H1 (cell line): Measurements from ENCODE around the gene MAN2C1. TPM values are rescaled to one million over a fixed set of nuclear protein-coding genes. Genes with fewer than 3 reads are reported as not detected.
A peak's percentile ranks its signal among the peaks of the same experiment; 100 is the strongest.

Source experiments
- CTCF ChIA-PET: fragments of 300-600 bp; sonication (Branson Sonifier 250); formaldehyde crosslinking; loops from one replicate; lab custom pipeline; 2021; ENCODE audit not compliant: partially characterized antibody; lab: Charles Lee
- POLR2A ChIA-PET: fragments of 300-600 bp; sonication (Branson Sonifier 250); formaldehyde crosslinking; loops from one replicate; lab custom pipeline; 2021; ENCODE audit warnings: inconsistent platforms; ENCODE audit not compliant: partially characterized antibody; lab: Charles Lee
- DNase-seq, 2 experiments: peaks; one replicate each; pipeline versions ENCODE4 v3.0.0 to v3.0.0-alpha.2; 2010 to 2022; ENCODE audit warnings: low spot score in 2 of 2, low read depth in 1 of 2, mixed read lengths in 1 of 2
- FAIRE-seq: peaks from 2 replicates; lab custom pipeline; 2011; peaks lifted over from hg19 to GRCh38; lab: Jason Lieb, UNC
- H2AFZ ChIP-seq: 2 replicates; pipeline ENCODE4 v1.8.1; 2012; ENCODE audit warnings: low read length, inconsistent platforms
- H2AK5ac ChIP-seq: 2 replicates; pipeline ENCODE4 v1.6.1; 2013; ENCODE audit warnings: low read depth, low read length
- H2BK120ac ChIP-seq: replicated peaks from 2 replicates; pipeline ENCODE3; 2013; ENCODE audit warnings: low read depth, low read length, inconsistent platforms
- H2BK12ac ChIP-seq: 2 replicates; pipeline ENCODE4 v1.6.1; 2013; ENCODE audit warnings: low read depth, low read length
- H2BK15ac ChIP-seq: 2 replicates; pipeline ENCODE4 v1.6.1; 2013; ENCODE audit warnings: low read length
- H2BK20ac ChIP-seq: 2 replicates; pipeline ENCODE4 v1.6.1; 2013; ENCODE audit warnings: low read length
- H2BK5ac ChIP-seq: 2 replicates; pipeline ENCODE4 v1.6.1; 2013; ENCODE audit warnings: low read depth, low read length
- H3K14ac ChIP-seq: 2 replicates; pipeline ENCODE4 v1.6.1; 2013; ENCODE audit warnings: inconsistent platforms; ENCODE audit not compliant: insufficient read length
- H3K18ac ChIP-seq: 2 replicates; pipeline ENCODE4 v1.6.1; 2013; ENCODE audit warnings: low read length; ENCODE audit errors: extremely low read depth
- H3K23ac ChIP-seq: 2 replicates; pipeline ENCODE4 v1.6.1; 2013; ENCODE audit warnings: inconsistent platforms; ENCODE audit not compliant: insufficient read length
- H3K23me2 ChIP-seq: 2 replicates; pipeline ENCODE4 v1.6.1; 2013; ENCODE audit warnings: low read depth, low read length
- H3K27ac ChIP-seq: 2 replicates; pipeline ENCODE4 v1.6.1; 2011; ENCODE audit warnings: low read depth, low read length, inconsistent platforms
- H3K27me3 ChIP-seq, 4 experiments: replicated peaks in 1 of 4; 1 replicate in 1 of 4; 2 replicates in 3 of 4; pipeline versions ENCODE4 v1.6.1 to v1.8.1; 2011 to 2013; ENCODE audit warnings: low read length in 3 of 4, mild to moderate bottlenecking in 3 of 4, inconsistent platforms in 2 of 4, mixed read lengths in 2 of 4, moderate library complexity in 1 of 4; ENCODE audit not compliant: control insufficient read depth in 3 of 4, insufficient read depth in 3 of 4; ENCODE audit errors: extremely low read depth in 1 of 4
- H3K36me3 ChIP-seq, 4 experiments: 2 replicates each; pipeline versions ENCODE4 v1.6.1 to v1.8.1; 2011 to 2013; ENCODE audit warnings: mild to moderate bottlenecking in 4 of 4, low read length in 3 of 4, moderate library complexity in 2 of 4, control low read depth in 1 of 4, inconsistent platforms in 1 of 4; ENCODE audit not compliant: insufficient read depth in 4 of 4, control insufficient read depth in 2 of 4
- H3K4ac ChIP-seq: replicated peaks from 2 replicates; pipeline ENCODE3; 2013; ENCODE audit warnings: low read length, low read depth, mixed read lengths, inconsistent platforms; ENCODE audit not compliant: insufficient read length
- H3K4me1 ChIP-seq, 4 experiments: replicated peaks in 1 of 4; 1 replicate in 1 of 4; 2 replicates in 3 of 4; pipeline versions ENCODE4 v1.6.1 to v1.8.1; 2011 to 2013; ENCODE audit warnings: low read length in 3 of 4, inconsistent platforms in 2 of 4, mixed read lengths in 1 of 4; ENCODE audit not compliant: insufficient read depth in 4 of 4, control insufficient read depth in 3 of 4
- H3K4me2 ChIP-seq, 2 experiments: 2 replicates each; pipeline versions ENCODE4 v1.6.1 to v1.8.1; 2011 to 2013; ENCODE audit warnings: low read depth in 2 of 2, low read length in 2 of 2, control low read depth in 1 of 2, inconsistent platforms in 1 of 2, mild to moderate bottlenecking in 1 of 2; ENCODE audit not compliant: insufficient read depth in 1 of 2
- H3K4me3 ChIP-seq, 4 experiments: fragments of 200-600, 300-600 bp in 1 of 4; sonication (generic), shearing (Covaris generic), sonication (Bioruptor Twin) in 1 of 4; 2 replicates each; pipeline versions ENCODE4 v1.5.1 to v1.8.1; 2011 to 2016; ENCODE audit warnings: low read length in 4 of 4, low read depth in 3 of 4, control low read depth in 2 of 4, inconsistent platforms in 2 of 4, mild to moderate bottlenecking in 2 of 4, mixed read lengths in 1 of 4, moderate library complexity in 1 of 4; ENCODE audit not compliant: insufficient read depth in 2 of 4; ENCODE audit errors: extremely low read depth in 1 of 4
- H3K56ac ChIP-seq: replicated peaks from 2 replicates; pipeline ENCODE3; 2013; ENCODE audit warnings: low read depth, mild to moderate bottlenecking, mixed read lengths, low read length, inconsistent platforms; ENCODE audit not compliant: insufficient read length
- H3K79me1 ChIP-seq: 2 replicates; pipeline ENCODE4 v1.6.1; 2013; ENCODE audit warnings: low read depth, low read length, control low read depth
- H3K79me2 ChIP-seq, 2 experiments: 2 replicates each; pipeline versions ENCODE4 v1.6.1 to v1.8.1; 2012 to 2013; ENCODE audit warnings: low read length in 2 of 2, mild to moderate bottlenecking in 2 of 2, inconsistent platforms in 1 of 2; ENCODE audit not compliant: insufficient read depth in 2 of 2, control insufficient read depth in 1 of 2
- H3K9ac ChIP-seq, 4 experiments: replicated peaks in 1 of 4; 1 replicate in 1 of 4; 2 replicates in 3 of 4; pipeline versions ENCODE4 v1.6.1 to v1.8.1; 2011 to 2013; ENCODE audit warnings: low read depth in 3 of 4, low read length in 3 of 4, control low read depth in 2 of 4, mild to moderate bottlenecking in 2 of 4, moderate library complexity in 2 of 4, inconsistent platforms in 1 of 4; ENCODE audit errors: extremely low read depth in 1 of 4
- H3K9me3 ChIP-seq, 2 experiments: 2 replicates each; pipeline versions ENCODE4 v1.6.1 to v1.8.1; 2012 to 2013; ENCODE audit warnings: mild to moderate bottlenecking in 2 of 2, moderate library complexity in 2 of 2, control low read depth in 1 of 2, inconsistent platforms in 1 of 2, low read depth in 1 of 2, low read length in 1 of 2, mixed read lengths in 1 of 2; ENCODE audit not compliant: insufficient read depth in 2 of 2
- H4K20me1 ChIP-seq, 2 experiments: replicated peaks in 1 of 2; 2 replicates each; pipeline versions ENCODE3 to v1.8.1; 2011 to 2013; ENCODE audit warnings: inconsistent platforms in 2 of 2, low read length in 2 of 2, mild to moderate bottlenecking in 1 of 2; ENCODE audit not compliant: insufficient read depth in 2 of 2, control insufficient read depth in 1 of 2
- H4K5ac ChIP-seq: 2 replicates; pipeline ENCODE4 v1.6.1; 2013; ENCODE audit warnings: low read length, low read depth, mixed read lengths, inconsistent platforms; ENCODE audit not compliant: insufficient read length
- H4K8ac ChIP-seq: 2 replicates; pipeline ENCODE4 v1.8.0; 2013; ENCODE audit warnings: mild to moderate bottlenecking, moderate library complexity, low read length, inconsistent platforms; ENCODE audit not compliant: insufficient read depth; ENCODE audit errors: extremely low read depth
- H4K91ac ChIP-seq: replicated peaks from 2 replicates; pipeline ENCODE3; 2013; ENCODE audit warnings: low read length, mixed read lengths, inconsistent platforms; ENCODE audit not compliant: insufficient read length
- POLR2AphosphoS5 ChIP-seq: IDR thresholded peaks from 2 replicates; pipeline ENCODE4 v1.6.1; 2011; ENCODE audit warnings: low read depth, low read length
- TCF12 ChIP-seq: IDR thresholded peaks from 2 replicates; pipeline ENCODE4 v1.6.1; 2011; ENCODE audit warnings: low read depth, mild to moderate bottlenecking, low read length
- WGBS, 2 experiments: shearing (Covaris generic) in 1 of 2; methylation state at CpG; one replicate each; pipeline versions ENCODE4 v1.1.6 to v1.1.7; 2013 to 2015; ENCODE audit warnings: low lambda C conversion rate in 2 of 2, mixed read lengths in 2 of 2, inconsistent platforms in 1 of 2, low coverage in 1 of 2, missing lambda C conversion rate in 1 of 2; ENCODE audit not compliant: insufficient replicate concordance in 2 of 2, insufficient coverage in 1 of 2, insufficient read length in 1 of 2; ENCODE audit errors: extremely low coverage in 1 of 2, missing lambda C conversion rate in 1 of 2; 5-methylcytosine and 5-hydroxymethylcytosine counted together
- polyA plus RNA-seq, 7 experiments: library from polyadenylated mRNA; depleted of rRNA in 3 of 7; stranded (reverse) in 5 of 7; unstranded in 2 of 7; fragments of >200 nt in 5 of 7; fragments of 200-250 nt in 2 of 7; gene quantifications; 1 replicate in 5 of 7; 2 replicates in 1 of 7; 4 replicates in 1 of 7; pipeline versions ENCODE4 v1.2.1 to v1.2.3, GENCODE V29; 2011 to 2013; ENCODE audit warnings: missing spikeins in 2 of 7, mixed read lengths in 2 of 7
- total RNA-seq: library from RNA; stranded (reverse); fragmentation: NEBNext Ultra II Directional; extraction: Animal tissue kit (Norgen Biotek cat#: 25700); gene quantifications from 2 replicates; pipeline ENCODE4 v1.2.1, GENCODE V29; 2021

Gene MAN2C1
- total and polyA plus RNA-seq, 2 of the 8 experiments (the other 6 are each of a cell fraction or from before 2014, with no cell fraction given) = 56.3 to 88.9 TPM

GRCh38 chr15:75348562-75349350 is 19.7 kb downstream of the MAN2C1 start:
- H3K27me3 ChIP-seq = peaks cover 0 to 31% (median 16%) of the 10 kb centered on the region in 4 experiments; a peak in 5 of 7 replicates
- TF ChIP-seq POLR2AphosphoS5 = 0 out of 2 replicates have a peak, but pooled peaks have one; percentile 16
- no peak for TF ChIP-seq TCF12
- TF ChIP-seq, all 59 proteins: peak for 1
- H2AFZ ChIP-seq = 0 out of 2 replicates have a peak overlapping the region, but pooled peaks have one; percentile 7

More at GRCh38 chr15:75348562-75349350, 19.7 kb downstream of the MAN2C1 start:
- H3K4me3 ChIP-seq = peak overlapping the region; percentile 63 to 87 (median 76)
- FAIRE-seq (no peak), DNase-seq (peak in 1 of 2 experiments; percentile 66)
- no peak overlapping the region for H2AK5ac ChIP-seq
- H4K5ac ChIP-seq = no peak overlapping the region
- H3K36me3 ChIP-seq = no peaks in the 10 kb centered on the region
- no peak overlapping the region for H2BK120ac ChIP-seq
- no peak overlapping the region for H3K14ac ChIP-seq
- H3K23me2 ChIP-seq = peaks cover 17% of the 10 kb centered on the region
- peaks cover 0 to 9% (median 5%) of the 10 kb centered on the region in 4 experiments; a peak in 4 of 7 replicates for H3K4me1 ChIP-seq
- H3K9me3 ChIP-seq = no peaks in the 10 kb centered on the region
- H3K79me1 ChIP-seq = no peaks in the 10 kb centered on the region; the same call in 1 of the 2 replicates
- H2BK15ac ChIP-seq = no peak overlapping the region; the same call in 1 of the 2 replicates
- no peak overlapping the region for H2BK12ac ChIP-seq
- ChIA-PET CTCF (interaction anchor here (1.1 to 1.6 kb wide), 2 partner anchors 12 to 20 kb away, joined by 3 to 6 read pairs; partner anchors contain the start of gene MAN2C1), POLR2A (interaction anchor here (0.6 to 8.2 kb wide), 6 partner anchors 8 to 204 kb away, joined by 3 to 69 read pairs (median 10); partner anchors contain the start of genes COMMD4 and MAN2C1)
- no peak overlapping the region for H2BK20ac ChIP-seq
- H3K56ac ChIP-seq = peak overlapping the region; percentile 30
- WGBS, 2 experiments = 41% methylated on average over 40 of the region's 46 CpGs; no CpG with 5 or more reads in 1 of the 2 experiments
- H3K79me2 ChIP-seq = no peaks in the 10 kb centered on the region
- H4K20me1 ChIP-seq = peaks cover 0 to 7% of the 10 kb centered on the region in 2 experiments
- H2BK5ac ChIP-seq = no peak overlapping the region
- H3K18ac ChIP-seq = peak overlapping the region; percentile 60
- H4K91ac ChIP-seq = peak overlapping the region; percentile 74
- no peak overlapping the region; the same call in 1 of the 2 replicates for H4K8ac ChIP-seq
- H3K9ac ChIP-seq = peak overlapping the region in 2 of 4 experiments; percentile 3 to 8; a peak in 2 of 7 replicates
- H3K27ac ChIP-seq = no peak overlapping the region
- H3K4me2 ChIP-seq = peak overlapping the region; percentile 84 to 85
- H3K23ac ChIP-seq = no peak overlapping the region
- H3K4ac ChIP-seq = no peak overlapping the region
